ENCODE data around the gene WAPL. TPM values are rescaled to one million over a fixed set of nuclear protein-coding genes. Genes with fewer than 3 reads are reported as not detected.

The WAPL gene
- total RNA-seq, 1 donor: 40.2 TPM

GRCh38 chr10:86438091-86438749, 83.4 kb downstream of the WAPL start:
- H3K4me2 ChIP-seq (ENCODE audit: insufficient read depth, low read length): no peak overlapping the region
- H3K4me3 ChIP-seq (ENCODE audit: insufficient read depth, low read length): no peak overlapping the region
- H2AFZ ChIP-seq (ENCODE audit: low read length): no peak overlapping the region
- DNase-seq (ENCODE audit: insufficient read length, low spot score, missing footprints): no peak
- peaks cover 3% of the 10 kb centered on the region for H4K20me1 ChIP-seq (ENCODE audit: insufficient read depth, low read length)
- H3K27ac ChIP-seq (ENCODE audit: low read depth, low read length): no peak overlapping the region
- H3K9me3 ChIP-seq (ENCODE audit: low read depth, low read length): no peaks in the 10 kb centered on the region
- peaks cover 62% of the 10 kb centered on the region for H3K36me3 ChIP-seq (ENCODE audit: insufficient read depth, low read length)
- peaks cover 7% of the 10 kb centered on the region for H3K79me2 ChIP-seq (ENCODE audit: insufficient read depth, low read length)
- no peaks in the 10 kb centered on the region for H3K27me3 ChIP-seq (ENCODE audit: insufficient read depth, low read length)
- no peak for TF ChIP-seq CTCF (IDR thresholded peaks at IDR 0.05; ENCODE audit: extremely low read depth, low read depth, low read length)
- H3K4me1 ChIP-seq (ENCODE audit: insufficient read depth, low read length): peaks cover 24% of the 10 kb centered on the region

- Histone ChIP-seq H3K36me3 (ENCODE audit: insufficient read depth, low read length) (peaks cover 57% of the 10 kb centered on the region), H3K4me1 (ENCODE audit: insufficient read depth, low read length) (peaks cover 24% of the 10 kb centered on the region), H2AFZ (ENCODE audit: low read length) (no peak overlapping the region), H3K4me2 (ENCODE audit: insufficient read depth, low read length) (no peak overlapping the region), H3K27ac (ENCODE audit: low read depth, low read length) (no peak overlapping the region), H3K79me2 (ENCODE audit: insufficient read depth, low read length) (peaks cover 7% of the 10 kb centered on the region), H3K27me3 (ENCODE audit: insufficient read depth, low read length) (no peaks in the 10 kb centered on the region), H3K9me3 (ENCODE audit: low read depth, low read length) (no peaks in the 10 kb centered on the region), H3K4me3 (ENCODE audit: insufficient read depth, low read length) (no peak overlapping the region), H4K20me1 (ENCODE audit: insufficient read depth, low read length) (peaks cover 3% of the 10 kb centered on the region)
- no peak for DNase-seq (ENCODE audit: insufficient read length, low spot score, missing footprints)
- no peak for TF ChIP-seq CTCF (IDR thresholded peaks at IDR 0.05; ENCODE audit: extremely low read depth, low read depth, low read length)
Observed at GRCh38 chr10:86437447-86437846, 84.1 kb downstream of the WAPL start.

- H3K4me2 ChIP-seq (ENCODE audit: insufficient read depth, low read length): no peak overlapping the region
- peaks cover 55% of the 10 kb centered on the region for H3K36me3 ChIP-seq (ENCODE audit: insufficient read depth, low read length)
- H3K9me3 ChIP-seq (ENCODE audit: low read depth, low read length): no peaks in the 10 kb centered on the region
- peaks cover 24% of the 10 kb centered on the region for H3K4me1 ChIP-seq (ENCODE audit: insufficient read depth, low read length)
- TF ChIP-seq CTCF (IDR thresholded peaks at IDR 0.05; ENCODE audit: extremely low read depth, low read depth, low read length): no peak
- peaks cover 7% of the 10 kb centered on the region for H3K79me2 ChIP-seq (ENCODE audit: insufficient read depth, low read length)
- H2AFZ ChIP-seq (ENCODE audit: low read length): no peak overlapping the region
- no peak overlapping the region for H3K4me3 ChIP-seq (ENCODE audit: insufficient read depth, low read length)
- peaks cover 3% of the 10 kb centered on the region for H4K20me1 ChIP-seq (ENCODE audit: insufficient read depth, low read length)
- no peak for DNase-seq (ENCODE audit: insufficient read length, low spot score, missing footprints)
- no peak overlapping the region for H3K27ac ChIP-seq (ENCODE audit: low read depth, low read length)
- no peaks in the 10 kb centered on the region for H3K27me3 ChIP-seq (ENCODE audit: insufficient read depth, low read length)
Observed at GRCh38 chr10:86436963-86437362, 84.6 kb downstream of the WAPL start.

GRCh38 chr10:86434656-86435055, 86.9 kb downstream of the WAPL start:
- Histone ChIP-seq H4K20me1 (ENCODE audit: insufficient read depth, low read length) (no peaks in the 10 kb centered on the region), H3K36me3 (ENCODE audit: insufficient read depth, low read length) (peaks cover 39% of the 10 kb centered on the region), H3K4me2 (ENCODE audit: insufficient read depth, low read length) (no peak overlapping the region), H3K27me3 (ENCODE audit: insufficient read depth, low read length) (no peaks in the 10 kb centered on the region), H3K4me1 (ENCODE audit: insufficient read depth, low read length) (peaks cover 11% of the 10 kb centered on the region), H3K27ac (ENCODE audit: low read depth, low read length) (peak overlapping the region; percentile 24), H3K79me2 (ENCODE audit: insufficient read depth, low read length) (peaks cover 1% of the 10 kb centered on the region), H2AFZ (ENCODE audit: low read length) (no peak overlapping the region), H3K9me3 (ENCODE audit: low read depth, low read length) (no peaks in the 10 kb centered on the region), H3K4me3 (ENCODE audit: insufficient read depth, low read length) (no peak overlapping the region)
- no peak for TF ChIP-seq CTCF (IDR thresholded peaks at IDR 0.05; ENCODE audit: extremely low read depth, low read depth, low read length)
- DNase-seq (ENCODE audit: insufficient read length, low spot score, missing footprints): peak; percentile 73
